SHP77 treated with DMSO at 0.1 percent for 48 hours (cell line): Measurements from ENCODE around the gene KRT31.
"Not testable (repeated sequence)": the region's sequence is repeated elsewhere in the genome, so short reads cannot be mapped to it uniquely, and the experiment has no call there.

Experiments
- DNase-seq: peaks from one replicate; lab custom pipeline; 2025; lab: John Stamatoyannopoulos, UW

KRT31 gene

GRCh38 chr17:41396996-41397660, at the start of gene KRT31:
Gene KRT31, minus strand, starts transcription at chr17:41397608. Its CDS starts 69 bp downstream, at chr17:41397539.
- DNase-seq: no peak

- DNase-seq: no peak
Observed at GRCh38 chr17:41446806-41447205, 49.4 kb upstream of the KRT31 start.

DNA sequence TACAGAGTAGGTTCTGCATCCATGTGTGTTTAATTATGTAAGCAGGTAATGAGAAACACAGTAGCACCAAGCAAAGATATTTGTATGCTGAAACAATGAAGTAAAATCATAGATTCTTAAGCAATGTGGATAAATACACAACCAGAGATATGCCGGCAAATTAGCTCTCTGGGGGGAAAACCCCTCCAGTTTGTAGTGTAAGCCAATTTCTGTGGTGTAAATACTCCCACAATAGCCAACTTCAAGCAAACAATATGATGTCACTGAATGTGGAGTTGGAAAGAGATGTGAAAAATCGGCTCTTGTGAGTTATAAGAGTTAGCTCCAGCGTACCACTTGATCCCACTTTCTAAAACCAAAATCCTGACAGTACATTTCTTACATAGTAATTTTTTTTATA, 47.2 kb upstream of the KRT31 start:
- no peak for DNase-seq

DNA sequence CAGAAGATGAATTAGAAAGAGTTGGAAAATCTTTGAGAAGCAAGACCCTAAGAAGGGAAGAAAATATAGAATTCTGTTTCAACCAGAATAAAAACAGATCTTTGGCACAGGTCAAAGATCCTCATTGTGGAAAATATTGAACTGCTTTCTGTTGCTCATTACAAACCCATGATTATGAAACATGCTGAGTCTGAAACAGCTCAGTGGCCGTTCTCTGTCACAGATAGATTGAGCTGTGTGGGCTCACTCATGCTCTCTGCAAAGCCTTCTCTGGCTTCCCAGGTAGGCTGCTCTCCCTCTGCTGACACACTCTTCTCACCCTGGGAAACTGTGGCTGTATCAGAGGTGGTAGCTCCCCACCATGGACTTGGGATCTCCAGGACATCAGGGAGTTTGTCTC, 46.8 kb upstream of the KRT31 start:
- no peak for DNase-seq

DNA sequence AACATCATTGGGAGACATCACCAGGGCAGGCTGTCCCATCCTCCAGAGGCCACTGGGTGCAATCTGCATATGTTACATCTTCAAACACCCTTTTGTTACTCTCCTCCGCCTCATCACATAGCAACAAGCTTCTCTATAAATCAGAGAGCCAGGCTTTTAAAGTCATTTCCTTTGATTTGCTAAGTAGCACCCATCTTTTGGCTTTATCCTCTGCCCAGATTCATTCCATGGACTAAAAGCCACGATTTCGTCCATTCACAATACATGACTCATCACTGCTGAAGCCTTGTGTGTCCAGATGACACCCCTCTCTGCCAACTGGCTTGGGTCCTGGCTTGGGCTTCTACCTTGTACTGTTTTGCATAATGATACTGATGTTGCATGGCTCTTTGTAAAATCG, 45.3 kb upstream of the KRT31 start:
- DNase-seq: no peak

GRCh38 chr17:41440531-41441033, 43.2 kb upstream of the KRT31 start, which contains the start of gene KRT38:
Gene KRT38, minus strand, starts transcription at chr17:41440983. Its CDS starts 62 bp downstream, at chr17:41440921.
- no peak for DNase-seq

- no peak for DNase-seq
Observed at GRCh38 chr17:41439375-41439774, 42.0 kb upstream of the KRT31 start.

DNA sequence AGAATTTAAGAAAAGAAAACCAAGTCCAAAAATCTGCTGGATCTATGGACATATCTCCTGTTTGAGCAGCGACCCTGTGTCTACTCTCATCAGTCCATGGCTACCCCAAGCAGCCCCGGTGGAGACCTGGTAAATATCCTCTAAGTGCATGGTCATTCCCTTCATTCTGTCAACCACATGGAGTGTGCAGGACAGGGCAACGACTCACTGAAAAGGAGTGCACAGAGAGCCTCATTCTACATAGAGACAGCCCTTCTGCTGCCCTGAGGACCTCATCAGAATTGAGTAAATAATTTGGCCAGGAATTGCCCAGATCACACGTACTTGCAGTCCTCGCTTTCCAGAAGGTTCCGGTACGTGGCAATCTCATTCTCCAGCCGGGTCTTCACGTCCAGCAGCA, 40.4 kb upstream of the KRT31 start:
- no peak for DNase-seq

DNA sequence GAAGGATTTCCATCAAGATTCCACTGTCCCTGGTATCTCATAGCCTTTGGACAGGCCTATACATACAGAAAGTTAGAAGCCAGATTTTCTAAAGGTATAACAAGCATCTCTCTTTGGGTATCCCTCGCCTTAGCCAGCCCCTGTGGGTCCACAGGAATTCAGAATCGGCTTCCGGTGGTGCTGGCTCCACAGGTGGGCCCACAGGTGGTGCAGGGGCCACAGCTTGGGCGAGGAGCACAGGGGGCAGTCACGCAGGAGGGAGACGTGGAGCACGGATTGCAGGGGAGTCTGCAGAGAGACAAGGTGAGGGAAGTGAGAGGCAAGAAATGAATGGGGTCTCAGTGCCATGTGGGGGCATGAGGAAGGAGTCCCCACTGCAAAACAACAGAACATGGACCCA, 39.8 kb upstream of the KRT31 start:
- no peak for DNase-seq

- no peak for DNase-seq
Observed at GRCh38 chr17:41434415-41434814, 37.0 kb upstream of the KRT31 start.

DNA sequence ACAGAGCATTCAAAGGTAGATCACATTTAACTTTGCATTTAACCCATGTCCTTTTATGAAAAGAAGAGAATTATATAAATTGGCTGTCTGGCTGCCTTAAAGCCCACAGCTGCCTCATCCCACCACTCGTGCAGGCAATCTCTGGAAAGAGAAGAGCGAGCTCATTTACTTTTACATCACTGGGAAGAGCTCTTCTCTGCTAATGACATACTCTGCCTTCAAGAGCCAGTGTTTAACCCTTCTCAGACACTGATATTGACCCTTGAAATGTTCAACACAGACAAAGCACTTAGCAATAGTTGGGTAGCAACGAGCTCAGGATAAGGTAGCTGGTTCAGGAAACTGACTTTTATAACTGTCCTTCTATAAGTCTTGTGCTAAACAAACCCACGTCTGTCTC, 36.6 kb upstream of the KRT31 start:
- DNase-seq: no peak

- DNase-seq: no peak
Observed at GRCh38 chr17:41433586-41433985, 36.2 kb upstream of the KRT31 start.

GRCh38 chr17:41430376-41430775, 33.0 kb upstream of the KRT31 start:
- not testable (repeated sequence) for DNase-seq

DNA sequence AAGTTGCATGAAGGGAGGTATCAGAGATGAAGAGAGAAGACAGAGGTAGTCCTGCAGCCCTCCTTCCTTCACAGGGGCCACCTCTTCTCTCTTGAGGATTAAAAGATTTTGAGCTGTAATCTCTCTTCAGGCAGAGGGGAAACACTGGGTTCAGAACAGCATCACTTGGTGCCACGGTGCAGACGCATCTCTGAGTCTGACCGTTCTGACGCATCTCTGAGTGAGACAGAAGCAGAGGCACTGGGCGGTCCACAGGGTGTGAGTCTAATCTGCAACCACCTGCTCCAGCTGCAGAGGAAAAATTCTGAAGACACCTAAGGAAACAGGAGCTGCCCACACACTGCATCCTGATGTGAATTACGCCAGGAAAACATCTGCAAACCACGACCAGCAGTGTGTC, 32.3 kb upstream of the KRT31 start:
- DNase-seq: no peak

DNA sequence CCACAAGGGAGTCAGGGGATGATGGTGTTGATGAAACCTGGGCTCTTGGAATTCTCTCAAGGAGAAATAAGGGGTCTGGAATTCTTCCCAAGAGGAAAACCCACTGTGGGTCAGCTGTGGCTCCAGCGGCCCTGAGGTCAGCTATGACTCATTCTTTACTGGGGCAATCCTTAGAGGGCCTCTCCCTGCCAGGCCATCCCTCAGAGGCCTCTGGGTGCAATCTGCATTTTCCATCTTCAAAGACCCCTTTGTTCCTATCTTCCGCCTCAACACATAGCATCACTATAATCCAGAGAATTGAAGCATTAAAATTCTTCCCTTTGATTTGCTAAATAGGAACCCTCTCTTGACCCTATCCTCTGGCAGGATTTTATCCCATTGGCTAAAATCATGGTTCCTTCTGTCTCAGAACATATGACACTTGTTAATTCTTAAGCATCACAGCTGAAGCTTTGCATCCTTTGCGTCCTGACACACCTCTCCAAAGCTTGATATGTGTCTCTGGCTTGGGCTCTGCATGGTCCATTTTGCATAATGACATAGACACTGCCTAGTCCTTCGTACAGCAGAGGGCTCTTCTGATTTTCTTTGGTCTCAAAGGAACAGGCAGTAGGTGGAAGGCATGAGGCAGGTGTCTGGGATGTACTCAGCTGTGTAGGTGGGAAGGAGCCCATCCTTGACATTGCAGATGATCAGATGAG, 31.3 kb upstream of the KRT31 start:
- no peak for DNase-seq

- DNase-seq: no peak
Observed at GRCh38 chr17:41424111-41424635, 26.8 kb upstream of the KRT31 start, which contains the start of gene KRT37. Gene KRT37, minus strand, starts transcription at chr17:41424585. Its CDS starts 62 bp downstream, at chr17:41424523.

- DNase-seq: not testable (repeated sequence)
Observed at GRCh38 chr17:41422586-41422985, 25.2 kb upstream of the KRT31 start.

DNA sequence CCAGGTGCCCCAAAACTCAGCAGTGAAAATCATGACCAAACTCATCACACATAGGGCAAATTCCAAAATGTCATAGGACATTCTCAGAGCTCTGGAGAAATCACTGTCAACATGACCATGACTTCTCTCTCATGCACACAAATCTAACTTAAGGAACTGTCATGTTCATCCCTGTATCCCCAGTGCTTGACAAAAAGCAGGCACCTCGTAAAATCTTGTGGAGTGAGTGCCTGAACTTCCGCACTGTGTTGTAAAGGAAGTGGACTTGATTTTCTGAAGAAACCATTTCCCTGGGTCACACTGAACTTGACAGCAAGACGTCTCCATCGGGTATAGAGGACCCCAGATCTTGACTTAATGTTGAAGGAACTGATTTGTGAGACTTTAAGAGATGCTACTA, 24.2 kb upstream of the KRT31 start:
- no peak for DNase-seq

GRCh38 chr17:41421116-41421515, 23.7 kb upstream of the KRT31 start:
- no peak for DNase-seq

GRCh38 chr17:41420134-41420533, 22.7 kb upstream of the KRT31 start:
- no peak for DNase-seq

GRCh38 chr17:41419716-41420115, 22.3 kb upstream of the KRT31 start:
- DNase-seq: no peak

DNA sequence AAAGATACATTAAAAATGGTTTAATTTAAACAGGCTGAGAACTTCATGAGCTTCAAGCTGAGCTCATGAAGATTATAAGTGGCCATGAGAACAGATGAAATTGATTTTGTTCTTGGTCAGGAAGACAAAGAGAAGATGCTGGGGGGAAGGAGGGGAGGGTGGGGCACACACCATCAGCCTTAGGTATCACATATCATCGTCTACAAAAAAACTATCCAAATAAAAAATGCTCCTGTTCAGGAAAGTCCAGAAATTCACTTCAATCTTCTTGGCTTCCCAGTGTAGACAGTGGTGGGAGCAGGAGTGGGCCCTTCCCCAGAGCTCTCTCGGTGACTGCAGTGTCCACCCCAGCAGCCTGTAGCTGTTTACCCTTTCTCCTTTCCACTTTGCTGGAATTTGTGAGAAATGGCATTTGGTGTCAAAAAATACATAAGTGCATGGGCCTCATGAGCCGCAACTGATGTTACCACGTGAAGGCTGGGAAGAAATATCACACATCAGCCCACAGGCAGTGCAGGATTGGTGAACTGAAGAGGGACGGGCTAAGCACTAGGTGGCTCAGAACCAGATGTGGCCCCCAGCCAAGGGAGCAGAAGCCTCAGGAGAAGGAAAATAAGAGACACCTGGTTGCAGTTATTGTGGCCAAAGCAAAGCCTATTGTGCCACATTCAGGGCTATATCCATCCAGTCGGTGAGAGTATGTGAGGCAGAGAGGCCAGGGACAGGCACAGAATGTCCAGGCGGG, 20.9 kb upstream of the KRT31 start:
- no peak for DNase-seq
